Common myeloid progenitor, CD34-positive (primary cell): ENCODE data around the gene SMG7.
A peak's percentile ranks its signal among the peaks of the same experiment; 100 is the strongest.

Experiments
- CTCF ChIA-PET: fragments of 350-600 bp; sonication (Branson Sonifier 250); formaldehyde crosslinking; loops from one replicate; lab custom pipeline; 2021; ENCODE audit warnings: antibody characterized with exemption; lab: Charles Lee
- POLR2A ChIA-PET: fragments of 350-600 bp; sonication (Branson Sonifier 250); formaldehyde crosslinking; loops from one replicate; lab custom pipeline; 2021; ENCODE audit warnings: antibody characterized with exemption; lab: Charles Lee
- DNase-seq, 3 donors: peaks; one replicate each; pipeline versions ENCODE4 v3.0.0 to v3.0.0-alpha.2; 2013
- H3K27ac ChIP-seq, 2 experiments: 1 replicate in 1 of 2; 2 replicates in 1 of 2; pipeline ENCODE4 v1.7.0; 2013; ENCODE audit warnings: inconsistent platforms in 2 of 2, low read length in 2 of 2, mild to moderate bottlenecking in 2 of 2, low read depth in 1 of 2, moderate library complexity in 1 of 2; ENCODE audit not compliant: severe bottlenecking in 2 of 2, insufficient read depth in 1 of 2, poor library complexity in 1 of 2
- H3K27me3 ChIP-seq, 5 experiments: replicated peaks in 2 of 5; 1 replicate in 3 of 5; 2 replicates in 2 of 5; pipeline versions ENCODE4 v1.6.1 to v1.7.0; 2013; ENCODE audit warnings: low read length in 4 of 5, mild to moderate bottlenecking in 2 of 5, moderate library complexity in 2 of 5, inconsistent platforms in 1 of 5; ENCODE audit not compliant: insufficient read depth in 5 of 5, control insufficient read depth in 4 of 5
- H3K36me3 ChIP-seq, 4 experiments: 1 replicate in 2 of 4; 2 replicates in 2 of 4; pipeline versions ENCODE4 v1.6.1 to v1.7.0; 2013; ENCODE audit warnings: low read length in 3 of 4, control low read depth in 1 of 4, mild to moderate bottlenecking in 1 of 4; ENCODE audit not compliant: control insufficient read depth in 4 of 4, insufficient read depth in 4 of 4
- H3K4me1 ChIP-seq, 4 experiments: 1 replicate in 3 of 4; 2 replicates in 1 of 4; pipeline versions ENCODE4 v1.6.1 to v1.7.1; 2013; ENCODE audit warnings: low read length in 3 of 4, mild to moderate bottlenecking in 3 of 4, control low read depth in 1 of 4, inconsistent platforms in 1 of 4, moderate library complexity in 1 of 4; ENCODE audit not compliant: control insufficient read depth in 4 of 4, insufficient read depth in 4 of 4; ENCODE audit errors: control extremely low read depth in 1 of 4
- H3K4me3 ChIP-seq, 7 experiments: 1 replicate in 4 of 7; 2 replicates in 3 of 7; pipeline versions ENCODE4 v1.5.1 to v1.7.0; 2013; ENCODE audit warnings: mild to moderate bottlenecking in 7 of 7, low read length in 6 of 7, moderate library complexity in 6 of 7, inconsistent platforms in 2 of 7, low read depth in 2 of 7, control low read depth in 1 of 7; ENCODE audit not compliant: insufficient read depth in 4 of 7, control insufficient read depth in 1 of 7; ENCODE audit errors: extremely low read depth in 1 of 7
- H3K9me3 ChIP-seq, 5 experiments: 1 replicate in 4 of 5; 2 replicates in 1 of 5; pipeline versions ENCODE4 v1.6.1 to v1.7.1; 2013; ENCODE audit warnings: low read length in 4 of 5, mild to moderate bottlenecking in 2 of 5, inconsistent platforms in 1 of 5, low read depth in 1 of 5, moderate library complexity in 1 of 5; ENCODE audit not compliant: control insufficient read depth in 4 of 5, insufficient read depth in 2 of 5; ENCODE audit errors: control extremely low read depth in 1 of 5
- WGBS: methylation state at CpG from one replicate; pipeline ENCODE4 v1.1.5; 2013; ENCODE audit not compliant: insufficient coverage; 5-methylcytosine and 5-hydroxymethylcytosine counted together

Gene SMG7

GRCh38 chr1:183580281-183580682 lies 108.0 kb downstream of the SMG7 start:
- DNase-seq, result peak; percentile 84 to 98 (median 95)
- WGBS, result 0% methylated on average over 7 of the region's 8 CpGs
- CTCF ChIA-PET, result interaction anchor here (0.7 to 3.7 kb wide), 15 partner anchors 8 to 336 kb away, joined by 3 to 28 read pairs (median 5); partner anchors contain the start of gene NCF2
- H3K4me1 ChIP-seq, result peaks cover 5 to 76% (median 19%) of the 10 kb centered on the region in 4 experiments
- H3K27ac ChIP-seq, result no peak overlapping the region
- no peaks in the 10 kb centered on the region for H3K9me3 ChIP-seq
- POLR2A ChIA-PET, result no interaction called here
- no peaks in the 10 kb centered on the region for H3K27me3 ChIP-seq
- H3K36me3 ChIP-seq, result no peaks in the 10 kb centered on the region
- no peak overlapping the region for H3K4me3 ChIP-seq

DNA sequence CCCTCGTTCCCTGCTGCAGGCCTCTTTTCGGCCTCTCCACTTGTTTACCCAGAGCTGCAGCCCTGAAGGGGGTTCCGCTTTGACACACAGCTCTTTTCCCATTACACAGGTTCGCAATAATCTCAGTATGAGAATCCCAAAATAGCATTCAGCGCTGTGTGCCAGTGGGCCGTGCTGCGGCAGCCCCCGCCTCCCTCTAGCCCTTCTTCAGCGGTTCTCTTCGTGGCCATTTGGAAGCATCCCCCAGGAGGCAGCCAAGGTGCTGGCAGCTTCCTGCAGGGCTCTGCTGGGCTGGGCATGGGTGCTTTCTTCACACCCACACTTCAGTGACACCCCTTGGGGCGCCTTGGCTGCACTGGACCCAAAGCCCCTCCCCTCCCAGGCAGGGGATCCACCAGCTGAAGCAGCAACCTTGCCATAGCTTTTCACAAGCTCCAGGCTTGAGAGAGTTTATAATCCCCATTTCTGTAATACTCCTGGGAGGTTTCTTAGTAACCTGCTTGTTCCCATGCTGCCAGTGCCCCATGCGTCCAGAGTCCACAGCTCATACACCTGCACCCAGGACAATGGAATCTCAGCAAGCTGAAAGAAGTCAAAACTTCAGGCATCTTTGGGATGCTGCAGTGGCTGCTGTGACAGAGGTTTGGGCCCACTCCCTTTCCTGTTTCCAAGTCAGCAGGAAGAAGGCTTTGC lies 109.9 kb downstream of the SMG7 start:
- Histone ChIP-seq H3K4me3 (no peak overlapping the region), H3K36me3 (peaks cover 0 to 6% (median 0%) of the 10 kb centered on the region in 4 experiments), H3K27me3 (no peaks in the 10 kb centered on the region), H3K4me1 (peaks cover 5 to 75% (median 19%) of the 10 kb centered on the region in 4 experiments), H3K9me3 (no peaks in the 10 kb centered on the region), H3K27ac (no peak overlapping the region)
- ChIA-PET POLR2A (no interaction called here), CTCF (interaction anchor here (0.9 kb wide), 1 partner anchor 24 kb away, joined by 3 read pairs; no protein-coding TSS in a partner anchor)
- no peak for DNase-seq
- WGBS, result 92% methylated on average over 11 of the region's 12 CpGs

- peak in 1 of 3 donors; percentile 35 for DNase-seq
- Histone ChIP-seq H3K4me3 (no peak overlapping the region), H3K36me3 (peaks cover 0 to 6% (median 0%) of the 10 kb centered on the region in 4 experiments), H3K9me3 (no peaks in the 10 kb centered on the region), H3K27me3 (no peaks in the 10 kb centered on the region), H3K27ac (no peak overlapping the region), H3K4me1 (peaks cover 1 to 66% (median 11%) of the 10 kb centered on the region in 4 experiments)
- ChIA-PET POLR2A (no interaction called here), CTCF (no interaction called here)
- 75% methylated on average over 3 of the region's 6 CpGs for WGBS
These were observed 111.2 kb downstream of the SMG7 start for GRCh38 chr1:183583466-183583865.

DNA sequence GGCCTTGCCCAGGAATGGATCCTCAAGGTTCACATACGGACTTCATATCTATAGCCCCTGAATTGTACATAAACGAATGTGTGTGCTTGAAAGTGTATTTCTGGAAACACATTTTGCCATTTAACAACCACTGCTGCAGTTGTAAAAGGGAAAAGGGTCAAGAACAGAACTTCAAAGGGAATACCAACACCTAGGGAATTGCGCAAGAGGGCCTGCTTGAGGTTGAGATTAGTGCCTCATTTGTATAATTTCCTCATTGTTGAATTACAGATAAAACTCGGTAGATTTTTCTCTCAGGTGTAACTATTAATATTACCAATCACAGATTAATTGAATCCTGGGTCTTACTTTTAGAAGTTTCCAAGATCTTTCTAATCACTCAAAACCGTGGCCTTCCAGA lies 111.8 kb downstream of the SMG7 start:
- H3K27ac ChIP-seq, result no peak overlapping the region
- WGBS, result 100% methylated on average over 2 of the region's 5 CpGs
- H3K4me1 ChIP-seq, result peaks cover 0 to 66% (median 13%) of the 10 kb centered on the region in 4 experiments
- no peak for DNase-seq
- no peak overlapping the region for H3K4me3 ChIP-seq
- no peaks in the 10 kb centered on the region for H3K27me3 ChIP-seq
- ChIA-PET POLR2A (no interaction called here), CTCF (no interaction called here)
- H3K36me3 ChIP-seq, result peaks cover 0 to 6% (median 0%) of the 10 kb centered on the region in 4 experiments
- H3K9me3 ChIP-seq, result no peaks in the 10 kb centered on the region

GRCh38 chr1:183585038-183585437 lies 112.7 kb downstream of the SMG7 start:
- H3K4me3 ChIP-seq, result no peak overlapping the region
- H3K4me1 ChIP-seq, result peaks cover 2 to 68% (median 13%) of the 10 kb centered on the region in 4 experiments
- peaks cover 0 to 6% (median 0%) of the 10 kb centered on the region in 4 experiments for H3K36me3 ChIP-seq
- POLR2A ChIA-PET, result interaction anchor here (0.5 kb wide), 1 partner anchor 589 kb away, joined by 4 read pairs; no protein-coding TSS in a partner anchor
- 100% methylated on average over 4 of the region's 6 CpGs for WGBS
- H3K27me3 ChIP-seq, result no peaks in the 10 kb centered on the region
- DNase-seq, result no peak
- no peak overlapping the region for H3K27ac ChIP-seq
- CTCF ChIA-PET, result no interaction called here
- H3K9me3 ChIP-seq, result no peaks in the 10 kb centered on the region

DNA sequence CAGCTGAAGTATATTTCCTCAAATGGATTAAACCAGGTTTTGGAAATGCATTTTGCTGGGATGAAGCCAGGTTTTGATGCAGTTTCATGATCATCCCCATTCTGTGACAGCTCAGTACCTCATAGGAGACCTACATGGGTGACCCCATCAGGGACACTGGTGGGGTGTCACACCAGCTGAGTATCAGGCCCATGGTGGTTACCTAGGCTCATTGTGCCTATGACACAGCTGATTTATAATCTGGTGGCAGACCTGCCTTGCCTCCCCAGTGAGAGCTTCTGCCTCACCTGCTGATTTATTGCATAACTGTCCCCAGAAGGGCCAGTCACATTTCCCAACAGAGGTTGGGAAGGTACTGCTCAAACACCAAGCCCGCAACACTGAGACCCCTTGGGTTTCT lies 114.2 kb downstream of the SMG7 start:
- Histone ChIP-seq H3K4me3 (no peak overlapping the region), H3K4me1 (peaks cover 6 to 68% (median 17%) of the 10 kb centered on the region in 4 experiments), H3K27ac (no peak overlapping the region), H3K27me3 (no peaks in the 10 kb centered on the region), H3K9me3 (no peaks in the 10 kb centered on the region), H3K36me3 (peaks cover 0 to 6% (median 0%) of the 10 kb centered on the region in 4 experiments)
- ChIA-PET POLR2A (no interaction called here), CTCF (interaction anchor here (1.3 to 1.5 kb wide), 2 partner anchors 27 to 42 kb away, joined by 3 to 4 read pairs; no protein-coding TSS in a partner anchor)
- no peak for DNase-seq
- 100% methylated on average over 1 of the region's 1 CpG for WGBS

- no peaks in the 10 kb centered on the region for H3K27me3 ChIP-seq
- peaks cover 0 to 6% (median 0%) of the 10 kb centered on the region in 4 experiments for H3K36me3 ChIP-seq
- no peak overlapping the region for H3K27ac ChIP-seq
- CTCF ChIA-PET, result interaction anchor here (1.3 to 1.5 kb wide), 2 partner anchors 27 to 42 kb away, joined by 3 to 4 read pairs; no protein-coding TSS in a partner anchor
- POLR2A ChIA-PET, result no interaction called here
- no peak overlapping the region for H3K4me3 ChIP-seq
- 98% methylated on average over 8 of the region's 8 CpGs for WGBS
- H3K9me3 ChIP-seq, result no peaks in the 10 kb centered on the region
- peaks cover 6 to 69% (median 17%) of the 10 kb centered on the region in 4 experiments for H3K4me1 ChIP-seq
- DNase-seq, result no peak
These were observed 114.6 kb downstream of the SMG7 start for GRCh38 chr1:183586926-183587325.
